GM23338 (cell line): ENCODE measurements around the gene MED9. TPM values are rescaled to one million over a fixed set of nuclear protein-coding genes. Genes with fewer than 3 reads are reported as not detected.

ENCODE experiments used
- STAT1 ChIP-seq: IDR thresholded peaks from one replicate; pipeline ENCODE4 v1.6.1; 2016; ENCODE audit warnings: antibody characterized with exemption; ENCODE audit not compliant: unreplicated experiment
- ZNF114 ChIP-seq: fragments of 250-450 bp; sonication (Bioruptor Pico); IDR thresholded peaks from 2 replicates; pipeline ENCODE4 v1.5.0; 2020; ENCODE audit warnings: mild to moderate bottlenecking, moderate library complexity
- polyA plus RNA-seq: library from polyadenylated mRNA; unstranded; fragments of >200 nt; fragmentation: Nextera tagmentation; extraction: Ambion mirVana; gene quantifications from 2 replicates; pipeline ENCODE4 v1.2.1, GENCODE V29; 2016
- total RNA-seq: library from RNA; depleted of rRNA; stranded (reverse); fragments of >200 nt; shearing (Covaris generic); gene quantifications from 2 replicates; pipeline ENCODE4 v1.2.3, GENCODE V29; 2014
- TF ChIP-seq, protein P1 (sequence below): fragments of 250-450 bp; sonication (Bioruptor Pico); IDR thresholded peaks from 2 replicates; pipeline ENCODE4 v1.5.0; 2020; ENCODE audit warnings: mild to moderate bottlenecking, moderate library complexity
- TF ChIP-seq, protein P2 (sequence below): IDR thresholded peaks from one replicate; pipeline ENCODE4 v1.6.1; 2018; ENCODE audit warnings: antibody characterized with exemption; ENCODE audit not compliant: unreplicated experiment
- TF ChIP-seq, protein P3 (sequence below): IDR thresholded peaks from 2 replicates; pipeline ENCODE4 v1.6.1; 2016; ENCODE audit warnings: antibody characterized with exemption

The MED9 gene
- total and polyA plus RNA-seq, 2 experiments from 2014 or later, result 17.3 to 19.9 TPM

DNA sequence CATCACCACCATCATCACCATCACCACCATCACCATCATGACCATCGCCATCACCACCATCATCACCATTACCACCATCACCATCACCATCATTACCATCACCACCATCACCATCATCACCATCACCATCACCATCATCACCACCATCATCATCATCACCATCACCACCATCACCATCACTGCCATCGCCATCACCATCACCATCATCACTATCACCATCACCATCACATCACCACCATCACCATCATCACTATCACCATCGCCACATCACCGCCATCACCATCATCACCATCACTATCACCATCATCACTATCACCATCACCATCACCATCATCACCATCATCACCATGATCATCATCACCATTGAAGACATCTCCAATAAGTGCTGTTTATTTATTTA, 16.8 kb upstream of the MED9 start (continued):
- TF ChIP-seq, protein P1, sequence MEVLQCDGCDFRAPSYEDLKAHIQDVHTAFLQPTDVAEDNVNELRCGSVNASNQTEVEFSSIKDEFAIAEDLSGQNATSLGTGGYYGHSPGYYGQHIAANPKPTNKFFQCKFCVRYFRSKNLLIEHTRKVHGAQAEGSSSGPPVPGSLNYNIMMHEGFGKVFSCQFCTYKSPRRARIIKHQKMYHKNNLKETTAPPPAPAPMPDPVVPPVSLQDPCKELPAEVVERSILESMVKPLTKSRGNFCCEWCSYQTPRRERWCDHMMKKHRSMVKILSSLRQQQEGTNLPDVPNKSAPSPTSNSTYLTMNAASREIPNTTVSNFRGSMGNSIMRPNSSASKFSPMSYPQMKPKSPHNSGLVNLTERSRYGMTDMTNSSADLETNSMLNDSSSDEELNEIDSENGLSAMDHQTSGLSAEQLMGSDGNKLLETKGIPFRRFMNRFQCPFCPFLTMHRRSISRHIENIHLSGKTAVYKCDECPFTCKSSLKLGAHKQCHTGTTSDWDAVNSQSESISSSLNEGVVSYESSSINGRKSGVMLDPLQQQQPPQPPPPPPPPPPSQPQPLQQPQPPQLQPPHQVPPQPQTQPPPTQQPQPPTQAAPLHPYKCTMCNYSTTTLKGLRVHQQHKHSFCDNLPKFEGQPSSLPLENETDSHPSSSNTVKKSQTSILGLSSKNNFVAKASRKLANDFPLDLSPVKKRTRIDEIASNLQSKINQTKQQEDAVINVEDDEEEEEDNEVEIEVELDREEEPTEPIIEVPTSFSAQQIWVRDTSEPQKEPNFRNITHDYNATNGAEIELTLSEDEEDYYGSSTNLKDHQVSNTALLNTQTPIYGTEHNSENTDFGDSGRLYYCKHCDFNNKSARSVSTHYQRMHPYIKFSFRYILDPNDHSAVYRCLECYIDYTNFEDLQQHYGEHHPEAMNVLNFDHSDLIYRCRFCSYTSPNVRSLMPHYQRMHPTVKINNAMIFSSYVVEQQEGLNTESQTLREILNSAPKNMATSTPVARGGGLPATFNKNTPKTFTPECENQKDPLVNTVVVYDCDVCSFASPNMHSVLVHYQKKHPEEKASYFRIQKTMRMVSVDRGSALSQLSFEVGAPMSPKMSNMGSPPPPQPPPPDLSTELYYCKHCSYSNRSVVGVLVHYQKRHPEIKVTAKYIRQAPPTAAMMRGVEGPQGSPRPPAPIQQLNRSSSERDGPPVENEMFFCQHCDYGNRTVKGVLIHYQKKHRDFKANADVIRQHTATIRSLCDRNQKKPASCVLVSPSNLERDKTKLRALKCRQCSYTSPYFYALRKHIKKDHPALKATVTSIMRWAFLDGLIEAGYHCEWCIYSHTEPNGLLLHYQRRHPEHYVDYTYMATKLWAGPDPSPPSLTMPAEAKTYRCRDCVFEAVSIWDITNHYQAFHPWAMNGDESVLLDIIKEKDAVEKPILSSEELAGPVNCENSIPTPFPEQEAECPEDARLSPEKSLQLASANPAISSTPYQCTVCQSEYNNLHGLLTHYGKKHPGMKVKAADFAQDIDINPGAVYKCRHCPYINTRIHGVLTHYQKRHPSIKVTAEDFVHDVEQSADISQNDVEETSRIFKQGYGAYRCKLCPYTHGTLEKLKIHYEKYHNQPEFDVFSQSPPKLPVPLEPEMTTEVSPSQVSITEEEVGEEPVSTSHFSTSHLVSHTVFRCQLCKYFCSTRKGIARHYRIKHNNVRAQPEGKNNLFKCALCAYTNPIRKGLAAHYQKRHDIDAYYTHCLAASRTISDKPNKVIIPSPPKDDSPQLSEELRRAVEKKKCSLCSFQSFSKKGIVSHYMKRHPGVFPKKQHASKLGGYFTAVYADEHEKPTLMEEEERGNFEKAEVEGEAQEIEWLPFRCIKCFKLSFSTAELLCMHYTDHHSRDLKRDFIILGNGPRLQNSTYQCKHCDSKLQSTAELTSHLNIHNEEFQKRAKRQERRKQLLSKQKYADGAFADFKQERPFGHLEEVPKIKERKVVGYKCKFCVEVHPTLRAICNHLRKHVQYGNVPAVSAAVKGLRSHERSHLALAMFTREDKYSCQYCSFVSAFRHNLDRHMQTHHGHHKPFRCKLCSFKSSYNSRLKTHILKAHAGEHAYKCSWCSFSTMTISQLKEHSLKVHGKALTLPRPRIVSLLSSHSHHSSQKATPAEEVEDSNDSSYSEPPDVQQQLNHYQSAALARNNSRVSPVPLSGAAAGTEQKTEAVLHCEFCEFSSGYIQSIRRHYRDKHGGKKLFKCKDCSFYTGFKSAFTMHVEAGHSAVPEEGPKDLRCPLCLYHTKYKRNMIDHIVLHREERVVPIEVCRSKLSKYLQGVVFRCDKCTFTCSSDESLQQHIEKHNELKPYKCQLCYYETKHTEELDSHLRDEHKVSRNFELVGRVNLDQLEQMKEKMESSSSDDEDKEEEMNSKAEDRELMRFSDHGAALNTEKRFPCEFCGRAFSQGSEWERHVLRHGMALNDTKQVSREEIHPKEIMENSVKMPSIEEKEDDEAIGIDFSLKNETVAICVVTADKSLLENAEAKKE, result no peak
- TF ChIP-seq, protein P2, sequence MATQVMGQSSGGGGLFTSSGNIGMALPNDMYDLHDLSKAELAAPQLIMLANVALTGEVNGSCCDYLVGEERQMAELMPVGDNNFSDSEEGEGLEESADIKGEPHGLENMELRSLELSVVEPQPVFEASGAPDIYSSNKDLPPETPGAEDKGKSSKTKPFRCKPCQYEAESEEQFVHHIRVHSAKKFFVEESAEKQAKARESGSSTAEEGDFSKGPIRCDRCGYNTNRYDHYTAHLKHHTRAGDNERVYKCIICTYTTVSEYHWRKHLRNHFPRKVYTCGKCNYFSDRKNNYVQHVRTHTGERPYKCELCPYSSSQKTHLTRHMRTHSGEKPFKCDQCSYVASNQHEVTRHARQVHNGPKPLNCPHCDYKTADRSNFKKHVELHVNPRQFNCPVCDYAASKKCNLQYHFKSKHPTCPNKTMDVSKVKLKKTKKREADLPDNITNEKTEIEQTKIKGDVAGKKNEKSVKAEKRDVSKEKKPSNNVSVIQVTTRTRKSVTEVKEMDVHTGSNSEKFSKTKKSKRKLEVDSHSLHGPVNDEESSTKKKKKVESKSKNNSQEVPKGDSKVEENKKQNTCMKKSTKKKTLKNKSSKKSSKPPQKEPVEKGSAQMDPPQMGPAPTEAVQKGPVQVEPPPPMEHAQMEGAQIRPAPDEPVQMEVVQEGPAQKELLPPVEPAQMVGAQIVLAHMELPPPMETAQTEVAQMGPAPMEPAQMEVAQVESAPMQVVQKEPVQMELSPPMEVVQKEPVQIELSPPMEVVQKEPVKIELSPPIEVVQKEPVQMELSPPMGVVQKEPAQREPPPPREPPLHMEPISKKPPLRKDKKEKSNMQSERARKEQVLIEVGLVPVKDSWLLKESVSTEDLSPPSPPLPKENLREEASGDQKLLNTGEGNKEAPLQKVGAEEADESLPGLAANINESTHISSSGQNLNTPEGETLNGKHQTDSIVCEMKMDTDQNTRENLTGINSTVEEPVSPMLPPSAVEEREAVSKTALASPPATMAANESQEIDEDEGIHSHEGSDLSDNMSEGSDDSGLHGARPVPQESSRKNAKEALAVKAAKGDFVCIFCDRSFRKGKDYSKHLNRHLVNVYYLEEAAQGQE, result no peak
- TF ChIP-seq ZNF114 (CRISPR knock-in tag) (no peak), STAT1 (no peak)
- TF ChIP-seq, protein P3, sequence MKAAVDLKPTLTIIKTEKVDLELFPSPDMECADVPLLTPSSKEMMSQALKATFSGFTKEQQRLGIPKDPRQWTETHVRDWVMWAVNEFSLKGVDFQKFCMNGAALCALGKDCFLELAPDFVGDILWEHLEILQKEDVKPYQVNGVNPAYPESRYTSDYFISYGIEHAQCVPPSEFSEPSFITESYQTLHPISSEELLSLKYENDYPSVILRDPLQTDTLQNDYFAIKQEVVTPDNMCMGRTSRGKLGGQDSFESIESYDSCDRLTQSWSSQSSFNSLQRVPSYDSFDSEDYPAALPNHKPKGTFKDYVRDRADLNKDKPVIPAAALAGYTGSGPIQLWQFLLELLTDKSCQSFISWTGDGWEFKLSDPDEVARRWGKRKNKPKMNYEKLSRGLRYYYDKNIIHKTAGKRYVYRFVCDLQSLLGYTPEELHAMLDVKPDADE, result no peak
